DOHH2 (cell line): ENCODE results near the gene KCNG2.

Experiments
- EZH2phosphoT487 ChIP-seq: fragments of 200-600 bp; sonication (generic); IDR thresholded peaks from 2 replicates; pipeline ENCODE4 v1.6.1; 2017; ENCODE audit warnings: borderline replicate concordance, mild to moderate bottlenecking, antibody characterized with exemption, low read length, moderate library complexity, mixed read lengths
- TF ChIP-seq, protein P1 (sequence below): fragments of 200-600 bp; sonication (generic); IDR thresholded peaks from one replicate; pipeline ENCODE4 v1.5.1; 2014; ENCODE audit warnings: antibody characterized with exemption, mild to moderate bottlenecking, low read depth, low read length; ENCODE audit not compliant: poor library complexity, severe bottlenecking

DNA sequence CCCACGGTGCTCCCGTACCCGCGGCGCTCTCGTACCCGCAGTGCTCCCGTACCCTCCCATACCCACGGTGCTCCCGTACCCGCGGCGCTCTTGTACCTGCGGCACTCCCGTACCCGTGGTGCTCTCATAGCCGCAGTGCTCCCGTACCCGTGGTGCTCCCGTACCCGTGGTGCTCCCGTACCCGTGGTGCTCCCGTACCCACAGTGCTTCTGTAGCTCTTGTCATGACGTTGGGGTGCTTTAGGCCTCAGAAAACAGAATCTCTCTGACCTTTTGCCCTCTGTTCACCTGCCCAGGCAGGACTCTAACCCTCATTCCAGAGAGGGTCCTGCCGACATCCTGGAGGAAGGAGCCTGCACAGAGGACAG lies 118.4 kb downstream of the KCNG2 start:
- TF ChIP-seq, protein P1, sequence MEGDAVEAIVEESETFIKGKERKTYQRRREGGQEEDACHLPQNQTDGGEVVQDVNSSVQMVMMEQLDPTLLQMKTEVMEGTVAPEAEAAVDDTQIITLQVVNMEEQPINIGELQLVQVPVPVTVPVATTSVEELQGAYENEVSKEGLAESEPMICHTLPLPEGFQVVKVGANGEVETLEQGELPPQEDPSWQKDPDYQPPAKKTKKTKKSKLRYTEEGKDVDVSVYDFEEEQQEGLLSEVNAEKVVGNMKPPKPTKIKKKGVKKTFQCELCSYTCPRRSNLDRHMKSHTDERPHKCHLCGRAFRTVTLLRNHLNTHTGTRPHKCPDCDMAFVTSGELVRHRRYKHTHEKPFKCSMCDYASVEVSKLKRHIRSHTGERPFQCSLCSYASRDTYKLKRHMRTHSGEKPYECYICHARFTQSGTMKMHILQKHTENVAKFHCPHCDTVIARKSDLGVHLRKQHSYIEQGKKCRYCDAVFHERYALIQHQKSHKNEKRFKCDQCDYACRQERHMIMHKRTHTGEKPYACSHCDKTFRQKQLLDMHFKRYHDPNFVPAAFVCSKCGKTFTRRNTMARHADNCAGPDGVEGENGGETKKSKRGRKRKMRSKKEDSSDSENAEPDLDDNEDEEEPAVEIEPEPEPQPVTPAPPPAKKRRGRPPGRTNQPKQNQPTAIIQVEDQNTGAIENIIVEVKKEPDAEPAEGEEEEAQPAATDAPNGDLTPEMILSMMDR, result no peak
- TF ChIP-seq EZH2phosphoT487, result no peak
